ENCODE results near the gene TTLL13. TPM values are rescaled to one million over a fixed set of nuclear protein-coding genes. Genes with fewer than 3 reads are reported as not detected.
"Not testable (repeated sequence)": the region's sequence is repeated elsewhere in the genome, so short reads cannot be mapped to it uniquely, and the experiment has no call there.

Gene TTLL13
- total RNA-seq, 2 donors from 2014 or later = 0.15 to 0.46 TPM

DNA sequence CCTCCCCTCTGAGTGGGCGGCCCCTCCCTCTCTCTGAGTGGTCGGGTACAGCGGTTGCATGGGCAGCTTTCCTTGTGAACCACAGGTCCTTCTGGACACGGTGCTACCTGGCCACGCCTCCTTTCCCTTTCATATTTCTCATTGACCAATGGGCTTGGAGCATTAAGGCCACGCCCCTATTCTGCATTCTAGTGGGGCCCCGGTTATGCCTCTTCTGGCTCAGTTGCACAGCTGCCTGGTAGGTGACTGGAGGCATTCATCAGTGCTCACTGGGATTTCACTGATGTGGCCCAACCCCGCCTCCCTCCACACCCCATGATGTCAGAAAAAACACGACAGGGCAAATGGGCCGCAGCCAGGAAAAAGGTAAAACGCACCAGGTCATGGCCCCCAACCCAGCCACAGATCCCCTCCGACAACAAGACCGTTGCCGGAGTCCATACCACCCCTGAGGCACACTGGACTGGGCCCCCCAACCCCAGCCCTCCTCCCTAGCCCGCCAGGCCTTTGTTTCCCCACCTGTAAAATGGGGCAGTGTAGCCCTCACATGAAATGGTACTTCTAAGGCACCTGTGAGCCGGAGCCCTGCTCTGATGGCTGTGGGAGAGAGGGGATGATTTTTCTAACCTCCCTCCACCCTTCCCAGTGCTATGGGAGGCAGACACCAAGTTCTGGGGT is 42.5 kb downstream of the TTLL13 start:
- no peak overlapping the region for H3K9ac ChIP-seq (ENCODE audit: extremely low read depth, low read length, poor library complexity, severe bottlenecking)
- 80 to 89% methylated on average over 9 to 15 of the region's 16 CpGs for WGBS, 2 experiments (ENCODE audit: insufficient coverage in 1 of 2, insufficient read length in 1 of 2)
- H3K4me1 ChIP-seq (ENCODE audit: control insufficient read depth, insufficient read depth, low read length) = no peaks in the 10 kb centered on the region
- Mint-ChIP-seq H3K36me3 (ENCODE audit: low read depth) (no peaks in the 10 kb centered on the region), H3K9me3 (no peaks in the 10 kb centered on the region), H3K4me1 (peaks cover 9% of the 10 kb centered on the region), H3K27me3 (ENCODE audit: insufficient read depth) (no peaks in the 10 kb centered on the region), H3K4me3 (no peak overlapping the region), H3K27ac (no peak overlapping the region)
- no peaks in the 10 kb centered on the region for H3K36me3 ChIP-seq (ENCODE audit: control insufficient read depth, insufficient read depth, low read length)
- TF ChIP-seq, protein P1, sequence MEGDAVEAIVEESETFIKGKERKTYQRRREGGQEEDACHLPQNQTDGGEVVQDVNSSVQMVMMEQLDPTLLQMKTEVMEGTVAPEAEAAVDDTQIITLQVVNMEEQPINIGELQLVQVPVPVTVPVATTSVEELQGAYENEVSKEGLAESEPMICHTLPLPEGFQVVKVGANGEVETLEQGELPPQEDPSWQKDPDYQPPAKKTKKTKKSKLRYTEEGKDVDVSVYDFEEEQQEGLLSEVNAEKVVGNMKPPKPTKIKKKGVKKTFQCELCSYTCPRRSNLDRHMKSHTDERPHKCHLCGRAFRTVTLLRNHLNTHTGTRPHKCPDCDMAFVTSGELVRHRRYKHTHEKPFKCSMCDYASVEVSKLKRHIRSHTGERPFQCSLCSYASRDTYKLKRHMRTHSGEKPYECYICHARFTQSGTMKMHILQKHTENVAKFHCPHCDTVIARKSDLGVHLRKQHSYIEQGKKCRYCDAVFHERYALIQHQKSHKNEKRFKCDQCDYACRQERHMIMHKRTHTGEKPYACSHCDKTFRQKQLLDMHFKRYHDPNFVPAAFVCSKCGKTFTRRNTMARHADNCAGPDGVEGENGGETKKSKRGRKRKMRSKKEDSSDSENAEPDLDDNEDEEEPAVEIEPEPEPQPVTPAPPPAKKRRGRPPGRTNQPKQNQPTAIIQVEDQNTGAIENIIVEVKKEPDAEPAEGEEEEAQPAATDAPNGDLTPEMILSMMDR (conservative IDR thresholded peaks at IDR 0.05) = no peak
- no peak overlapping the region for H3K4me3 ChIP-seq (ENCODE audit: low read length)
- no peaks in the 10 kb centered on the region for H3K9me3 ChIP-seq (ENCODE audit: control insufficient read depth, low read length)
- no peaks in the 10 kb centered on the region for H3K27me3 ChIP-seq (ENCODE audit: control insufficient read depth, insufficient read depth, low read length, poor library complexity, severe bottlenecking)
- DNase-seq = peak; percentile 50
- H3K27ac ChIP-seq (ENCODE audit: low read depth, low read length) = no peak overlapping the region

DNA sequence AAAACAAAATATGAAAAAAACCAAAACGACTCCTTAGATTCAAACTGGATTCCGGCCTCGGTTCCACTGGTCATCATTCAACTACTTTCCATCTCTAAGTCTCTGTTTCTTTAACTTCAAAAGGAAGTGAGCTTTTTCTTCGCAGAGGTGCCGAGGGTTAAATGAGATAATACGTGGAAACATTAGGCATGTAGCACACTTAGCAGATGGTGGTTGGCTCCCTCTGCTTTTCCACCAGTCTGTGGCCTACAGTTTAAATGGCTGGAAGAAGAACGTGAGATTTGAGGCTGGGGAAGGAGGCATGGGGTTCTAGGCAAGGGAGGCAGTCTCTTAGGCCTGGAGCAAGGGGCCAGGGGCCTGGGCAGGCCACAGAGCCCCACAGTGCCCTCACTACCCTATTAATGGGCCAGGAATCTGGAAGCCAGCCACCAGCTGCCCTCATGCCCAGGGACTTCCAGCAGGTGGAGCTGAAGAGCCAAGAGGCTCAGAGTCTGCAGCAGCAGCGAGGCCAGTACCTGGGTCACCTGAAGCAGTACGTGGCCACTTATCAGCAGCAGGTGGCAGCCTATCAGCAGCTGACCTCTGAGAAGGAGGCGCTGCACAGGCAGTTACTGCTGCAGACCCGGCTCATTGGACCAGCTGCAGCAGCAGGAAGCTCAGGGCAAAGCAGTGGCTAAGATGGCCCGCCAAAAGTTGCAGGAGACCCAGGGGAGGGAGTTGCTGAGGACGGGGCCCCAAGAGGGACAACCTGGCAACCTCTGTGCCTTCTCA is 43.9 kb downstream of the TTLL13 start:
- not testable (repeated sequence) for H3K4me1 Mint-ChIP-seq; H3K4me3 ChIP-seq (ENCODE audit: low read length); H3K27ac ChIP-seq (ENCODE audit: low read depth, low read length); H3K27me3 ChIP-seq (ENCODE audit: control insufficient read depth, insufficient read depth, low read length, poor library complexity, severe bottlenecking); H3K9ac ChIP-seq (ENCODE audit: extremely low read depth, low read length, poor library complexity, severe bottlenecking); H3K36me3 Mint-ChIP-seq (ENCODE audit: low read depth); H3K27me3 Mint-ChIP-seq (ENCODE audit: insufficient read depth); H3K9me3 ChIP-seq (ENCODE audit: control insufficient read depth, low read length); H3K4me1 ChIP-seq (ENCODE audit: control insufficient read depth, insufficient read depth, low read length); H3K9me3 Mint-ChIP-seq; H3K36me3 ChIP-seq (ENCODE audit: control insufficient read depth, insufficient read depth, low read length); H3K4me3 Mint-ChIP-seq
- peak overlapping the region; percentile 85 for H3K27ac Mint-ChIP-seq
- DNase-seq = peak; percentile 99
- TF ChIP-seq, protein P1 (conservative IDR thresholded peaks at IDR 0.05) = peak; percentile 95
- 56 to 57% methylated on average over 11 to 13 of the region's 13 CpGs for WGBS, 2 experiments (ENCODE audit: insufficient coverage in 1 of 2, insufficient read length in 1 of 2)

DNA sequence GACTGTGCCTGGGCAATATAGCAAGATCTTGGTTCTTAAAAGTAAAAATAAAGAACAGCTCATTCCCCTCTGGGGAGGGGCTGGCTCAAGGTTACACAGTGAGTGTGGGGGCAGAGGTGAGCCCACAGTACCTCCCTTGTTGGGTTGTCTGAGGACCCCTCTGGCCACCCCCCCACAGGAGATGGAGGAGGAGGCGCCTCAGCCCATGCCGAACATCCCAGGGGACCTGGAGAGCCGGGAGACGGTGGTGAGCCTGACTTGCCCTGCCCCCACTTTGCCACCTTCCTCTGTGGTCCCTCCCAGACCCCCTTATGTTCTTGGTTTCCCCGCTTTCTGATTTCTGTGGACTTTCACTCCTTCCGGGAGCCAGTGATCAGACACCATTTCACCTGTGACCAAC is 44.8 kb downstream of the TTLL13 start:
- peak overlapping the region; percentile 85 for H3K27ac Mint-ChIP-seq
- Histone ChIP-seq H3K4me1 (ENCODE audit: control insufficient read depth, insufficient read depth, low read length) (no peaks in the 10 kb centered on the region), H3K36me3 (ENCODE audit: control insufficient read depth, insufficient read depth, low read length) (no peaks in the 10 kb centered on the region), H3K9me3 (ENCODE audit: control insufficient read depth, low read length) (no peaks in the 10 kb centered on the region), H3K4me3 (ENCODE audit: low read length) (no peak overlapping the region), H3K27me3 (ENCODE audit: control insufficient read depth, insufficient read depth, low read length, poor library complexity, severe bottlenecking) (no peaks in the 10 kb centered on the region), H3K27ac (ENCODE audit: low read depth, low read length) (no peak overlapping the region), H3K9ac (ENCODE audit: extremely low read depth, low read length, poor library complexity, severe bottlenecking) (no peak overlapping the region)
- H3K36me3 Mint-ChIP-seq (ENCODE audit: low read depth) = no peaks in the 10 kb centered on the region
- no peak for DNase-seq
- H3K4me1 Mint-ChIP-seq = peaks cover 9% of the 10 kb centered on the region
- H3K27me3 Mint-ChIP-seq (ENCODE audit: insufficient read depth) = no peaks in the 10 kb centered on the region
- TF ChIP-seq, protein P1 (conservative IDR thresholded peaks at IDR 0.05) = no peak
- WGBS, 2 experiments (ENCODE audit: insufficient coverage in 1 of 2, insufficient read length in 1 of 2) = 94% methylated on average over 6 of the region's 6 CpGs; no CpG with 5 or more reads in 1 of the 2 experiments
- H3K9me3 Mint-ChIP-seq = no peaks in the 10 kb centered on the region
- no peak overlapping the region for H3K4me3 Mint-ChIP-seq

Data from endodermal cell (in vitro differentiated cells).